Measurements from ENCODE around the gene MFAP4. TPM values are rescaled to one million over a fixed set of nuclear protein-coding genes. Genes with fewer than 3 reads are reported as not detected.

The MFAP4 gene
- total RNA-seq, 1 experiment from 2014 or later: not detected

GRCh38 chr17:19382531-19383444 is 4.2 kb downstream of the MFAP4 start:
- Histone ChIP-seq H3K79me2 (ENCODE audit: low read length) (peaks cover 30% of the 10 kb centered on the region), H3K4me2 (ENCODE audit: low read length) (no peak overlapping the region), H3K36me3 (ENCODE audit: low read depth, low read length) (peaks cover 30% of the 10 kb centered on the region), H3K9ac (ENCODE audit: low read length) (no peak overlapping the region), H3K27me3 (ENCODE audit: low read length) (no peaks in the 10 kb centered on the region), H3F3A (ENCODE audit: low read length, unreplicated experiment) (no peaks in the 10 kb centered on the region), H3K4me3 (ENCODE audit: low read length) (no peak overlapping the region), H4K20me1 (ENCODE audit: low read length) (no peaks in the 10 kb centered on the region), H3K4me1 (ENCODE audit: insufficient read depth, low read length) (peaks cover 20% of the 10 kb centered on the region), H3K27ac (ENCODE audit: low read length) (no peak overlapping the region), H3K9me2 (replicated peaks; ENCODE audit: low read length) (no peaks in the 10 kb centered on the region), H3K9me3 (ENCODE audit: low read length) (no peaks in the 10 kb centered on the region), H2AFZ (ENCODE audit: low read length) (no peak overlapping the region)
- TF ChIP-seq EZH2phosphoT487 (IDR thresholded peaks at IDR 0.05; ENCODE audit: borderline replicate concordance, low read length): no peak
- no peak for TF ChIP-seq EZH2 (IDR thresholded peaks at IDR 0.05; ENCODE audit: low read length, unreplicated experiment)
- TF ChIP-seq CTCF (conservative IDR thresholded peaks at IDR 0.05; ENCODE audit: low read depth, low read length): no peak
- ChIA-PET CTCF (no interaction called here), POLR2A (ENCODE audit: unreplicated experiment) (no interaction called here)
- DNase-seq: no peak
- no TSS peak for BruUV-seq (replicated peaks)
- intact Hi-C loops (cut with micrococcal nuclease): no loop called here
- ATAC-seq: no peak

GRCh38 chr17:19381741-19382444 is 5.1 kb downstream of the MFAP4 start:
- POLR2A ChIA-PET (ENCODE audit: unreplicated experiment): no interaction called here
- CTCF ChIA-PET: no interaction called here
- H3K4me2 ChIP-seq (ENCODE audit: low read length): no peak overlapping the region
- no TSS peak for BruUV-seq (replicated peaks)
- H2AFZ ChIP-seq (ENCODE audit: low read length): no peak overlapping the region
- H3K9me3 ChIP-seq (ENCODE audit: low read length): no peaks in the 10 kb centered on the region
- ATAC-seq (no peak), DNase-seq (no peak)
- no peaks in the 10 kb centered on the region for H4K20me1 ChIP-seq (ENCODE audit: low read length)
- H3K27ac ChIP-seq (ENCODE audit: low read length): no peak overlapping the region
- no peaks in the 10 kb centered on the region for H3K9me2 ChIP-seq (replicated peaks; ENCODE audit: low read length)
- no peaks in the 10 kb centered on the region for H3K27me3 ChIP-seq (ENCODE audit: low read length)
- peaks cover 30% of the 10 kb centered on the region for H3K36me3 ChIP-seq (ENCODE audit: low read depth, low read length)
- H3K79me2 ChIP-seq (ENCODE audit: low read length): peaks cover 30% of the 10 kb centered on the region
- H3K4me3 ChIP-seq (ENCODE audit: low read length): no peak overlapping the region
- peaks cover 22% of the 10 kb centered on the region for H3K4me1 ChIP-seq (ENCODE audit: insufficient read depth, low read length)
- H3F3A ChIP-seq (ENCODE audit: low read length, unreplicated experiment): no peaks in the 10 kb centered on the region
- intact Hi-C loops (cut with micrococcal nuclease): no loop called here
- no peak overlapping the region for H3K9ac ChIP-seq (ENCODE audit: low read length)
- TF ChIP-seq CTCF (conservative IDR thresholded peaks at IDR 0.05; ENCODE audit: low read depth, low read length) (no peak), EZH2phosphoT487 (IDR thresholded peaks at IDR 0.05; ENCODE audit: borderline replicate concordance, low read length) (no peak), EZH2 (IDR thresholded peaks at IDR 0.05; ENCODE audit: low read length, unreplicated experiment) (no peak)

DNA sequence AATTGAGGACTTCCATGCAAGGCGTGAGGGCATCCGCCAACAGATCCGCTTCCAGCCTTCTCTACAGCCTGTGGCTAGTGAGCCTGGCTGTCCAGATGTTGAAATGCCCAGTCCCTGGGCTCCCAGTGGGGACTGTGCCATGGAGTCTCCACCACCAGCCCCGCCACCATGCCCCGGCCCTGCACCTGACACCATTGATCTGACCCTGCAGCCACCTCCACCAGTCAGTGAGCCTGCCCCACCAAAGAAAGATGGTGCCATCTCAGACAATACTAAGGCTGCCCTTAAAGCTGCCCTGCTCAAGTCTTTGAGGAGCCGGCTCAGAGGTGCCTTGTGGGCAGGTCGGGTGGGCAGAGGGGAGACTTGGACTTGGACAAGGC is 5.6 kb downstream of the MFAP4 start:
- Histone ChIP-seq H4K20me1 (ENCODE audit: low read length) (no peaks in the 10 kb centered on the region), H3K9me2 (replicated peaks; ENCODE audit: low read length) (no peaks in the 10 kb centered on the region), H3K4me3 (ENCODE audit: low read length) (no peak overlapping the region), H3K9me3 (ENCODE audit: low read length) (no peaks in the 10 kb centered on the region), H2AFZ (ENCODE audit: low read length) (no peak overlapping the region), H3K27me3 (ENCODE audit: low read length) (no peaks in the 10 kb centered on the region), H3F3A (ENCODE audit: low read length, unreplicated experiment) (no peaks in the 10 kb centered on the region), H3K4me1 (ENCODE audit: insufficient read depth, low read length) (peaks cover 20% of the 10 kb centered on the region), H3K36me3 (ENCODE audit: low read depth, low read length) (peaks cover 30% of the 10 kb centered on the region), H3K27ac (ENCODE audit: low read length) (no peak overlapping the region), H3K79me2 (ENCODE audit: low read length) (peaks cover 30% of the 10 kb centered on the region), H3K4me2 (ENCODE audit: low read length) (no peak overlapping the region), H3K9ac (ENCODE audit: low read length) (no peak overlapping the region)
- DNase-seq (no peak), ATAC-seq (no peak)
- CTCF ChIA-PET: no interaction called here
- POLR2A ChIA-PET (ENCODE audit: unreplicated experiment): no interaction called here
- no TSS peak for BruUV-seq (replicated peaks)
- intact Hi-C loops (cut with micrococcal nuclease): no loop called here
- no peak for TF ChIP-seq EZH2 (IDR thresholded peaks at IDR 0.05; ENCODE audit: low read length, unreplicated experiment)
- TF ChIP-seq EZH2phosphoT487 (IDR thresholded peaks at IDR 0.05; ENCODE audit: borderline replicate concordance, low read length): no peak
- TF ChIP-seq CTCF (conservative IDR thresholded peaks at IDR 0.05; ENCODE audit: low read depth, low read length): no peak
